ENCODE results near the gene IKBKE. TPM values are rescaled to one million over a fixed set of nuclear protein-coding genes. Genes with fewer than 3 reads are reported as not detected.

The IKBKE gene
- total RNA-seq, 1 donor, result 18.8 TPM

- no peak overlapping the region for H3K4me2 ChIP-seq (ENCODE audit: insufficient read depth, low read length)
- H3K27me3 ChIP-seq (ENCODE audit: insufficient read depth, low read length), result no peaks in the 10 kb centered on the region
- no peaks in the 10 kb centered on the region for H4K20me1 ChIP-seq (ENCODE audit: insufficient read depth, low read length)
- peaks cover 4% of the 10 kb centered on the region for H3K4me1 ChIP-seq (ENCODE audit: insufficient read depth, low read length)
- peaks cover 57% of the 10 kb centered on the region for H3K36me3 ChIP-seq (ENCODE audit: insufficient read depth, low read length)
- no peaks in the 10 kb centered on the region for H3K79me2 ChIP-seq (ENCODE audit: insufficient read depth, low read length)
- H3K9me3 ChIP-seq (ENCODE audit: low read depth, low read length), result no peaks in the 10 kb centered on the region
- DNase-seq (ENCODE audit: insufficient read length, low spot score, missing footprints), result no peak
- no peak overlapping the region for H2AFZ ChIP-seq (ENCODE audit: low read length)
- no peak for TF ChIP-seq CTCF (IDR thresholded peaks at IDR 0.05; ENCODE audit: extremely low read depth, low read depth, low read length)
- no peak overlapping the region for H3K4me3 ChIP-seq (ENCODE audit: insufficient read depth, low read length)
- no peak overlapping the region for H3K27ac ChIP-seq (ENCODE audit: low read depth, low read length)
Measured at GRCh38 chr1:206438554-206438953, 31.7 kb upstream of the IKBKE start.

GRCh38 chr1:206439205-206439604 is 31.1 kb upstream of the IKBKE start:
- H3K4me1 ChIP-seq (ENCODE audit: insufficient read depth, low read length), result peaks cover 4% of the 10 kb centered on the region
- H3K36me3 ChIP-seq (ENCODE audit: insufficient read depth, low read length), result peaks cover 59% of the 10 kb centered on the region

GRCh38 chr1:206441336-206441967 is 28.8 kb upstream of the IKBKE start:
- Histone ChIP-seq H2AFZ (ENCODE audit: low read length) (no peak overlapping the region), H3K79me2 (ENCODE audit: insufficient read depth, low read length) (no peaks in the 10 kb centered on the region), H3K27me3 (ENCODE audit: insufficient read depth, low read length) (no peaks in the 10 kb centered on the region), H3K4me2 (ENCODE audit: insufficient read depth, low read length) (no peak overlapping the region), H3K4me3 (ENCODE audit: insufficient read depth, low read length) (no peak overlapping the region), H4K20me1 (ENCODE audit: insufficient read depth, low read length) (no peaks in the 10 kb centered on the region), H3K9me3 (ENCODE audit: low read depth, low read length) (no peaks in the 10 kb centered on the region), H3K4me1 (ENCODE audit: insufficient read depth, low read length) (peaks cover 4% of the 10 kb centered on the region), H3K36me3 (ENCODE audit: insufficient read depth, low read length) (peaks cover 74% of the 10 kb centered on the region), H3K27ac (ENCODE audit: low read depth, low read length) (no peak overlapping the region)
- TF ChIP-seq CTCF (IDR thresholded peaks at IDR 0.05; ENCODE audit: extremely low read depth, low read depth, low read length), result no peak
- no peak for DNase-seq (ENCODE audit: insufficient read length, low spot score, missing footprints)

More at GRCh38 chr1:206439205-206439604, 31.1 kb upstream of the IKBKE start:
- H3K4me3 ChIP-seq (ENCODE audit: insufficient read depth, low read length), result no peak overlapping the region
- no peaks in the 10 kb centered on the region for H3K79me2 ChIP-seq (ENCODE audit: insufficient read depth, low read length)
- H3K27ac ChIP-seq (ENCODE audit: low read depth, low read length), result no peak overlapping the region
- H3K9me3 ChIP-seq (ENCODE audit: low read depth, low read length), result no peaks in the 10 kb centered on the region
- DNase-seq (ENCODE audit: insufficient read length, low spot score, missing footprints), result no peak
- no peaks in the 10 kb centered on the region for H4K20me1 ChIP-seq (ENCODE audit: insufficient read depth, low read length)
- H2AFZ ChIP-seq (ENCODE audit: low read length), result no peak overlapping the region
- no peak overlapping the region for H3K4me2 ChIP-seq (ENCODE audit: insufficient read depth, low read length)
- TF ChIP-seq CTCF (IDR thresholded peaks at IDR 0.05; ENCODE audit: extremely low read depth, low read depth, low read length), result no peak
- no peaks in the 10 kb centered on the region for H3K27me3 ChIP-seq (ENCODE audit: insufficient read depth, low read length)

GRCh38 chr1:206442101-206442500 is 28.2 kb upstream of the IKBKE start:
- Histone ChIP-seq H3K9me3 (ENCODE audit: low read depth, low read length) (no peaks in the 10 kb centered on the region), H3K4me1 (ENCODE audit: insufficient read depth, low read length) (peaks cover 4% of the 10 kb centered on the region), H3K4me3 (ENCODE audit: insufficient read depth, low read length) (no peak overlapping the region), H4K20me1 (ENCODE audit: insufficient read depth, low read length) (no peaks in the 10 kb centered on the region), H3K27ac (ENCODE audit: low read depth, low read length) (no peak overlapping the region), H3K27me3 (ENCODE audit: insufficient read depth, low read length) (no peaks in the 10 kb centered on the region), H3K79me2 (ENCODE audit: insufficient read depth, low read length) (no peaks in the 10 kb centered on the region), H3K4me2 (ENCODE audit: insufficient read depth, low read length) (no peak overlapping the region), H3K36me3 (ENCODE audit: insufficient read depth, low read length) (peaks cover 72% of the 10 kb centered on the region), H2AFZ (ENCODE audit: low read length) (no peak overlapping the region)
- peak; percentile 89 for DNase-seq (ENCODE audit: insufficient read length, low spot score, missing footprints)
- TF ChIP-seq CTCF (IDR thresholded peaks at IDR 0.05; ENCODE audit: extremely low read depth, low read depth, low read length), result no peak
